Tongue (tissue), 2 donors: Measurements from ENCODE around the gene PPP2R3B. TPM values are rescaled to one million over a fixed set of nuclear protein-coding genes. Genes with fewer than 3 reads are reported as not detected.
"Not testable (repeated sequence)": the region's sequence is repeated elsewhere in the genome, so short reads cannot be mapped to it uniquely, and the experiment has no call there.

Experiments
- DNase-seq: peaks from one replicate; pipeline ENCODE4 v3.0.0-alpha.2; 2015
- total RNA-seq: library from RNA; depleted of rRNA; stranded (reverse); fragments of >200 nt; gene quantifications from one replicate; pipeline ENCODE4 v1.2.3, GENCODE V29; 2014

PPP2R3B gene
- total RNA-seq, 1 donor from 2014 or later, result 101 TPM

DNA sequence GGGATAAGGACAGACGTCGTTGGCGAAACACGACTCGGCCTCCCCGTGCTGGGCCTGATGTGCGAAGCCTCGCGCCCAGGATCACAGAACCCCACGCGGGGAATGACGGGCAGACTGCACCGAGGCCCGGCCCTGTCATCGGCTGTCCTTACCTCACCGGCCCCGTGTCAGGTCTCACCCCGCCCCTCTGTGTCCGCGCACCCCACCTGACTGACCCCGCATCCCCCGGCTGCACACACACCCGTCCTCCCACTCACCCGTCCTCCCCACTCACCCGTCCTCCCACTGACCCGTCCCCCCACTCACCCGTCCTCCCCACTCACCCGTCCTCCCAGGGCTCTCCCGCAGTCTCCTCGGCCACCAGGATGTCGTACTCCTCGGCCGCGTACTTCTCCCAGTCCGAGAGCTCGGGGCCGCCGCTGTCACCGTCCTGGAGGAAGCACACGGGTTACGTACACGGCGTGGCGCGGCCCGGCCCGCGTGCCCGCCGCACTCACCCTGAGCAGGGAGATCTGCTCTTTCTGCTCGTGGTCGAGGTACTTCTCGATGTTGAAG, 48.3 kb downstream of the PPP2R3B start:
- no peak for DNase-seq

DNA sequence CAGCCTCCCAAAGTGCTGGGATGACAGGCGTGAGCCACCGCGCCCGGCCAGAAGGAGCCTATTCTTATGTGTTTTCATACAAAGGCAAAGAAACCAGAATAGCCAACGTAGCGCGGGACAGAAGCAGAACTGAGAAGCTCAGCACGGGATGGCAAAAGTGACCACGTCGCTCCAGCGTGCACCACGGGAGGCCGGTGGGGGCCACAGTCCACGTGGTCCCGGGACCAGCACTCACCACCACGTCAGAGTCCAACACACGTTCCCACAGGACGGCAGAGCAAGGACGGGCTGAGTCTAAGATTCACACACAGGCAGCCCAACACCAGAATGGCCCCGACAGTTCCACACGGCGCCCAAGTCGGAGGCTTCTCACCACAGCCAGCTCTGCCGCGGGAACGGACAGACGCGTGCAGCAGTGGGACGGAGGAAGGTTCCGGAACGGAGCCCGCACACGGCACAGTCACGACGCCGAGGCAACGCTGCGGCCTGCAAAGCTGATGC, 49.3 kb downstream of the PPP2R3B start:
- no peak for DNase-seq

DNA sequence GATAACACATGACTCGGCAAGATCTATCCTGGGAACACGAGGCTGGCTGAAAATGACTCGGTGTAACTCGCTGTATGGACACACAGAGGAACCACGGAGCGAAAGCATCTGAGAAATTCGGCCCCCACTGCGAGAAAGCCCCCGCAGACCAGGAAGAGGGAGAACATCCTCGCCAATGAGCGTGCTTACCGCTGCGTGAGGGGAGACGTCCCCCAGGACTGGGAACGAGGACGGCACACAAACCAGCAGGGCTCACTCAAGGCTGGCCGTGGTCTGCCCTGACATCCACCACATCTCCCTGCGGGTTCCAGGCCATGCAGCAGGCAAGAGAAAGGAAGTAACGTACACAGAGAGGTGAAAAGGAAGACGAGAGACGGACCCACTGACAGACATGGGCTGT, 50.5 kb downstream of the PPP2R3B start:
- DNase-seq, result no peak

DNA sequence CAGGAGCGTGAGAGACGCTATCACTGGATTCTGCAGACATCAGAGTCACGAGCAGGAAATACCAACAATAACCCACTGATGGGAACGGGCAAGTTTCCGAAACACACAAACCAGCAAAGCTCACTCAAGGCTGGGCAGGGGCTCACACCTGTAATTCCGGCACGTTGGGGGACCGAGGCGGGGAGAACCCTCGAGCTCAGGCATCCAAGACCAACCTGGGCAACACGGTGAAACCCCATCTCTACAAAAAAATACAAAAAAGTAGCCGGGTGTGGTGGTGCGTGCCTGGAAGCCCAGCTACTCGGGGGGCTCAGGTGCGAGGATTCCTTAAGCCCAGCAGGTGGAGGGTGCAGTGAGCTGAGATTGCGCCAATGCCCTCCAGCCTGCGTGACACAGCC, 51.0 kb downstream of the PPP2R3B start:
- DNase-seq, result no peak

DNA sequence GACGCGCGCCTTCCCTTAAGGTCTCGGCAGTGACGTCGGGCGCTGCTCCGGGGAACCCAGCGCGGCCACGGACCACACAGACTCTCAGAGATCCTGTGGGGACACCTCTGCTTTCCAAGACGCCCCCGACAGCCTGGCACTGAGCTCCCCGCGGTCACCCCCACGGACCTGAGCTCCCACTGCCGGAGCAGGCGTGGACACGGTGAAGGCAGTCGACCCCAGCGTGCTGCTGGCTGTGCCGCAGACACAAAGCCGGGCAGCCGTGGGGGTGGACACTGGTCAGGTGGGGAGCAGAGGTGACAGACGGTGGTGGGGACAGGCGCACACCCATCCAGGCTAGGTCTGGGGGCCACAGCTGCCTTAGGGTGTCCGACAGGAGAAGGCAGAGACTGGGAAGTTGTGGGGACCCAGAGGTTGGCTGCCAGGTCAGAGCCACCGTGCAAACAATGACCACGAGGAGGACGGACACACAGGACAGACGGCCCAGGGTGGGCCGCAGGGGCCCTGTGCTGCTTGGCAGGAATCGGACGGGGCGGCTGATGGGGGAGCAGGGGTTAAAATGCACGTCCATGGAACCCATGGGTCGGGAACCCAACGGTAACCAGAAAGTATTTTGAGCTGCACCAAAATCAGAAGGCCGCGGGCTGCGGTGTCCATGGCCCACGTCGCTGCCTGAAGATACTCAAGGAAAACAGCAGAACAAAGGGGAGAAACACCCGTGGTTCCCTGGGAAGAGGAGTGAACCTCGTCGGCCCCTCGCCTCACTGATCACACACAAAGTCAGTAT, 51.5 kb downstream of the PPP2R3B start:
- DNase-seq, result no peak

DNA sequence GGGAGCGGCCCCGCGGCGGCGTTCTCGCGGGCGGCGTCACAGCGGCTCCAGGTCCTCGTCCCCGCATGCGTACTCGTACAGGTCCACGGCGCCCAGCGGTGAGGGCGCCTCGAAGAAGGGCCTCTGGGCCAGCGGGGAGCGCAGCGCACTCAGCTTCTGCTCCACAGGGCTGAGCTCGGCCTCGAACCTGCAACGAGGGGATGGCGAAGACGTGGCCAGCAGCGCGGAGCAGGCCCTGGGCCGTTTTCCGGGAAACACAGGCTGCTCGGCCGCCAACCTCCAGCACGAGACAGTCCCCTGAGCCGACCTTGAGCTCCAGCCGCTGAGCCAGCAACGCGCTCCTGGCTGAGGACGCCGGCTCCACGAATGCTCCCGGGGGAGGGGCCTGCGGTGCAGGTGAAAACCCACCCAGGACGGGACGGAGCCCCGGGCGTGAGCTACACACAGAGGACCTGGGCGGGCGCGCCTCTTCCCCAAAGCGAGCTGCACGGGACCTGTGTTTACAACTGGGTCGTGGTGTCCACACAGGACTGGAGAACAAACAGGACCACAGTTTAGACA, 52.3 kb downstream of the PPP2R3B start:
- DNase-seq, result no peak

DNA sequence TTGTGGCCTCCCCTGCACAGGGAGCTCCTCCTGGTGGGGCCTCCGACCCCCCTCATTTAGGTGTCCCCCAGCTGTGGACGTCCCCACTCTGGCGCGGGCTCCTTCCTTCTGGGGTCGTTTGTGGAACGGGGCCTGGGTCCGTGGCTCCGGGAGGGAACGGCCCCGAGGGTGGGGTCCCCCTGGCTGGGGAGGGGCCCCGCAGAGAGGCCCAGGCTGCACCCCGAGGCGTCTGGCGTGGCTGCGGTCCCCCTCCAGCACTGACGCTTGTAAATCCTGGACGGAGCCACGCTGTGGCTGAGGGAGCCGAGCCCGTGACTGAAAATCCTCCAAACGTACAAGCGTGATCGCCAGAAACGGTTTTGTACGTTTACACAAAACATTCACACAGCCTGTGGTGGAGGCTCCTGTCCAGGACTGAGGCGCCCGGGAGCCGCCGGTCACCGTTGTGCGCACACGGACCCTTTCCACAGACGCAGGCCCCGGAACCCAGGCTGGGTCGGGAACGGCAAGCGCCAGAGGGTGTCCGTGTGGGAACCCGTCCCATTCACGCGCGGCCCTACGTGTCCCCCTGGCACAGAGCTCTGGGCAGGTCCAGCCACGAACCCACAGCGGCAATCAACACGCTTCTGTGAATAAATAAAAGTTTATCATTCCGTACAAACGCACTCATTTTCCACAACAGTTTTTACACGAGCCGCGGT, 52.9 kb downstream of the PPP2R3B start:
- no peak for DNase-seq

DNA sequence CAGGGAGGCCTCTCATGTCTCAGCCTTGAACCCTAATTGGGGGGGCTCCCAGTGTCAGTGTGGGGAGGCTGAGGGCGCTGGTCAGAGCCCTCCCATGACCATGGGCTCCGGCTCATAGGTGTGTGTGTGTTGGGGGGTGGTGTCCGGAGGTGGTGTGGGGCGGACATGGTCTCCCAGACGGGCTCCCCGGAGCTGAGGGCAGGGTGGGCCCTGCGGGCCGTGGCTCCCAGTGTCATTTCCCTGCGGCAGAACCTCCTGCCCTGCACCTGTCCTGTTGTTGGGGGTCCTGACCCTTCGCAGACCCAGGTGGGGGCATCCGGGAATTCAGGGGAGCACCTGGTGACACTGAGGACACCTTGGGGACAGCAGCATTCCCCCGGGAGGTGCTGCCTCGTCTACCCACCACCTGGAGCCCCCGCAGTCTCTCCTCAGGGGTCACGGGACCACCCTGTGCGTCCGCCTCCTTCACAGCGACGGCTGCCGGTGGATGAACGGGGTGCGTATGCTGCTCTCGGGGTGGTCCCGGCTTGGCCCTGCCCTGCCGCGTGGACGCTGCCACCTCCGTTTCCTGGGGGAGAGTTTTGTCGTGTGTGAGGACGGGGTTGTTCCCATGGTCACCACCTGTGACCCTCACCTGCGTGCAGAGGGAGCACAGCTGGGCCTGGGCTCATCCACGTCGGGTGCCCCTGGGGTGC, 53.6 kb downstream of the PPP2R3B start:
- DNase-seq, result no peak

DNA sequence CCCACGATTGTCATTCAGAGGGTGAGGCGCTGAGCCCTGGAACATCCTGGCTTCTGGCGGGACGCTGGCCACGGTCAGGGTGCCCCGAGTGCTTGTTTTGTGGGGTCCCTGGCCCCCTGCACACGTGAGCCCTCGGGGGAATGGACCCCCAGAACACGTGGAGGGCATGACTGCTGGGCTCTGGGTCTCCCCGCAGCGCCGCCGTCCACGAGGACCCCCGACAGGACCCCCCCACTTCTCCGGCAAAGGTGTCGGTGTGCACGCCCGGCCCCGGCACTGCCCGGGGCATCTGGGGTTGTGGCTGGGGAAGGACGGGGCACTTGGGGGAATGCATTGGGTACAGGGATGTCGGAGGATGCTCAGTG, 54.2 kb downstream of the PPP2R3B start:
- DNase-seq, result no peak

DNA sequence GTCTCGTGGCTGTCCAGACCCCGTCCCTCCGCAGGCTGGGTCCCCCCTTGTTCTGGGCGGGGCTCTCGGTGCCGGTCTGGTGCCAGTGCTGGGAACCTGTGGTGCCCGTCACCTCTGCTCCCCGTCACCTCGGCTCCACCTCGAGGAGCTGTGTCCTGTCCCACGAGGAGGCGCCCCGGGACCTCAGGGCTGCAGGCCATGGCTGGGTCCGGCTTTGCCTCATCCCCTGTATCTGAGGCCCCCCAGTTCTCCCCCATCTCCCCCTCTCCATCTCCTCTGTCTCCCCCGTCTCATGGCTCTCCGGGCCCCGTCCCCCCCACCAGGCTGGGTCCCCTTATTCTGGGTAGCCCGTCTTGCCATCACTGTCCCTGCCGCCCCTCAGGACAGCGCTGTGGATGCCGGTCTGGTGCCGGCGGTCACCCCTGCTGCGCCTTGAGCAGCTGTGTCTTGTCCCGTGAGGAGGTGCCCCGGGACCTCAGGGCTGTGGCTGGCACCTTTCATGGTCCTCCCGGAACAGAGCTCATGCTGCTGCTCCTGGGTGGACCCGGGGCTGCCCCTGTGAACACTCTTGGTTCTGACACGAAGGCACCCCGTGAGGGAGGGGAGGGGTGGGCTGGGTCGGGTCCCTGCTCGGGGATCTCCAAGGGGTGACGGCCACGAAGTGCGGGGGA, 54.7 kb downstream of the PPP2R3B start:
- DNase-seq, result no peak

DNA sequence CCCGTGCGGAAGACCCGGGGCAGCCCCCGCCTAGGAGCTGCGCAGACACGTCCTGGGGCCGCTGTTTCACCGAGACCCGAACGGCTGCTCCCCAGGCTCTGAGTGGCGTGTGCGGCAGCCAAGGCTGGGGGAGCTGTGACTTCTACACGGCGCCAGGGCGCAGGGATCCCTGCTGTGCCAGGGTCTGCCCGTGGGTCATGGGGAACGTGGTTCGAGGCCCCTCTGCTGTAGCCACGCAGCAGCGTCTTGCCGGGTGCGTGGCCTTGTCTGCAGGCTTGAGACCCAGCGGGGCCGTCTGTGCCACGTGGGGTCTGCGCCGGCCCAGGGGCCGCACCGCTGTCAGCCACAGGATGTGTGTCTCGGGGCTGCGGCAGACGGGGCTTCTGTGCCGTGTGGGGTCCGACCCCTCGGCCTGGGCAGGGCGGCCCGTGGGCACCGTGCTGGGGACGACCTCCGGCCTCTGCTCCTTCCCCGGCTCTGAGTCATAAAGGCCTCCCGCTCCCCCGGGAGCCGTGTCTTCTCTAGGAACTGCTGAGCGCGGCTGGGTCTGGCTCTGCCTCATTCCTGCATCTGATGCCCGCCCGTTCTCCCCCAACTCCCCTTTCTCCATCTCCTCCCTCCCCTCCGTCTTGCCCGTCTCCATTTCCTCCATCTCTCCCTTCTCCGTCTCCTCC, 55.4 kb downstream of the PPP2R3B start:
- peak; percentile 38 for DNase-seq

DNA sequence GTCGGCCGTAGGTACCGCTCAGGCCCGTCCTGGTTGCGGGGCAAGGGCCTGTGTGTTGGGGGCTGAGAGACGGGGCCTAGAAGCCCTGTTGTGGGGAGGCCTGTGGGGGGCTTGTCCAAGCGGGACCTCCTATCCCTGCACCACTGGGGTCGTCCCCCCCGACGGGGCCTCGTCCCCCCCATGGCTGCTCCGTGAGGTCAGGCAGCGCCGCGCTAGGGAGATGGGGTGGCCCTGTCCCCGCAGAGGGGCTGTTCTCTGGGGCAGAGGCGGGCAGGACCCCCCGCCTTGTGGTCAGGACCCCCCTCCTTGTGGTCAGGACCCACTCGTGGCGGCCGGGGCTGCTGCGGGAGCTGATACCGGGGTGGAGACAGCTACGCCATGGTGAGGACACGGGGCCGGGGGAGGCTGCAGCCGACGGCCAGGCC, 56.0 kb downstream of the PPP2R3B start:
- no peak for DNase-seq

DNA sequence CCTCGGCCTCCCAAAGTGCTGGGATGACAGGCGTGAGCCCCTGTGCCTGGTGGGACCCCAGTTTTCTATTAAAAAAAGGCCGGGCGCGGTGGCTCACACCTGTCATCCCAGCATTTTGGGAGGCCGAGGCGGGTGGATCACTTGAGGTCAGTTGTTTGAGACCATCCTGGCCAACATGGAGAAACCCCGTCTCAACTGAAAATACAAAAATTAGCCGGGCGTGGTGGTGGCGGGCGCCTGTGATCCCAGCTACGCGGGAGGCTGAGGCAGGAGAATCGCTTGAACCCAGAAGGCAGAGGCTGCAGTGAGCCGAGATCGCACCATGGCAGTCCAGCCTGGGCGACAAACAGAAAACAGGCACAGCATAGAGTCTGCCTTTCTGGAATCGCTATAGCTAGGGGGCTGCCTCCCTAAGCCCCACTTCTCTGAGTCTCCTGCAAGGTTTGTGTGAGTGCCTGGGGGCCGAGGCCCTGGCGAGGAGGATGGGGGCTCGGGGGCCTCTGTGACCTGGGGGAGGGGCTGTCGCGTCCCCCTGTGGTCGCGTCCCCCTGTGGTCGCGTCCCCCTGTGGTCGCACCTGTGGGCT, 56.5 kb downstream of the PPP2R3B start:
- not testable (repeated sequence) for DNase-seq

DNA sequence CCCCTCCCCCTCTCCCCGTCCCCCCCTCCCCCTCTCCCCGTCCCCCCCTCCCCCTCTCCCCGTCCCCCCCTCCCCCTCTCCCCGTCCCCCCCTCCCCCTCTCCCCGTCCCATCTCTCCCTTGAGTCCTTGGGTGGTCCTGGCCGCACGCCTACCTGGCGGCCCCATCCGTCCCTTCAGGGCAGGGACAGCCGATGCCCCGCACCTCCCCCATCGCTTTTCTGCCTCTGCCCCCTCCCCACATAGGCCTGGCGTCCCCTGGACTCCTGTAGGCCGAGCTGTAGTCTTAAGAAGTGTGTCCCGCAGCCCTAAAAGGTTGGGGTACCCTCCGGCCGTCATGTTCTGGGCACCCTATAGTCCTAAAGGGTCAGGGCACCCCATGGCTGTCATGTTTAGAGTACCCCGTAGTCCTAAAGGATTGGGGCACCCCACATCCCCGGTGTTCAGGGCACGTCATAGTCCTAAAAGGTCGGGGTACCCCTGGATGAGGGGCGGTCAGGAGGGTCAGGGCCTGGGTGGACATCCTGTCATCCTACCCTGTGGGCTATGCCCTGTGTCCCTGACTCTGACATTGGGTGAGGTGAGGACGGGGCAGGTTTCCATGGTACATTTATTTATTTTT, 57.3 kb downstream of the PPP2R3B start:
- DNase-seq, result no peak

DNA sequence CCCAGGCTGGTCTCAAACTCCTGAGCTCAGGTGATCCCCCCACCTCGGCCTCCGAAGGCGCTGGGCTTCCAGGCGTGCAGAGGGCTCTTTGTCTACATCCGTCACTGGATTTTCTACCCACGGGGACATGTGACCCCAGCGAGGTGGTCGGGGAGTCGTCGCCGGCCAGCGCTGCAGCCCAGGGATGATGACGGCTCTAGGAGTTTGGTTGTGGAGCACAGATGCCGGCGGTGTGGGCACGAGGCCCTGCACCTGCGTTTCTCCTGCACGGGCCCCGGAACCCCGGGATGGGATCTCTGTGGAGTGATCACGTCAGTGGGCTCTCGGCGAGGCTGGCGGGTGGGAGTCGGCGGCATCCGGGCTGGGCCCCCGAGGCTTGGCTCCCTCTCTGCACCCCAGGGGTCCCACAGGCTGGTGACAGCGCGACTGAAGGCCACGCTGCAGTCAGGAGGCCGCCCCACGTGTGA, 59.0 kb downstream of the PPP2R3B start:
- no peak for DNase-seq

DNA sequence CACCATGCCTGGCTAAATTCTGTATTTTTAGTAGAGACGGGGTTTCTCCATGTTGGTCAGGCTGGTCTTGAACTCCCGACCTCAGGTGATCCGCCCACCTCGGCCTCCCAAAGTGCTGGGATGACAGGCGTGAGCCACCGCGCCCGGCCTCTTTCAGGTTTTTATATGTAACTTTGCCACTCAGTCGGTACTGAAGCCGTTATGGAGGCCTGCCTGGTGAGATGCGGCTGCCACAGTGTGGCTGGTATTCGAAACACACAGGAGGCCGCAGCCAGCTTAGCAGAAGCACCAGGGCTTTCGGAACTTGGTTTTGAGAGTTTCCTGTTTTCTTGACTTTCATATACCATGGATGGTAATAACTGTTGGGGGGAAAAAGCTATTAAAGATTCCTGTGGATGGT, 62.0 kb downstream of the PPP2R3B start:
- DNase-seq, result not testable (repeated sequence)

DNA sequence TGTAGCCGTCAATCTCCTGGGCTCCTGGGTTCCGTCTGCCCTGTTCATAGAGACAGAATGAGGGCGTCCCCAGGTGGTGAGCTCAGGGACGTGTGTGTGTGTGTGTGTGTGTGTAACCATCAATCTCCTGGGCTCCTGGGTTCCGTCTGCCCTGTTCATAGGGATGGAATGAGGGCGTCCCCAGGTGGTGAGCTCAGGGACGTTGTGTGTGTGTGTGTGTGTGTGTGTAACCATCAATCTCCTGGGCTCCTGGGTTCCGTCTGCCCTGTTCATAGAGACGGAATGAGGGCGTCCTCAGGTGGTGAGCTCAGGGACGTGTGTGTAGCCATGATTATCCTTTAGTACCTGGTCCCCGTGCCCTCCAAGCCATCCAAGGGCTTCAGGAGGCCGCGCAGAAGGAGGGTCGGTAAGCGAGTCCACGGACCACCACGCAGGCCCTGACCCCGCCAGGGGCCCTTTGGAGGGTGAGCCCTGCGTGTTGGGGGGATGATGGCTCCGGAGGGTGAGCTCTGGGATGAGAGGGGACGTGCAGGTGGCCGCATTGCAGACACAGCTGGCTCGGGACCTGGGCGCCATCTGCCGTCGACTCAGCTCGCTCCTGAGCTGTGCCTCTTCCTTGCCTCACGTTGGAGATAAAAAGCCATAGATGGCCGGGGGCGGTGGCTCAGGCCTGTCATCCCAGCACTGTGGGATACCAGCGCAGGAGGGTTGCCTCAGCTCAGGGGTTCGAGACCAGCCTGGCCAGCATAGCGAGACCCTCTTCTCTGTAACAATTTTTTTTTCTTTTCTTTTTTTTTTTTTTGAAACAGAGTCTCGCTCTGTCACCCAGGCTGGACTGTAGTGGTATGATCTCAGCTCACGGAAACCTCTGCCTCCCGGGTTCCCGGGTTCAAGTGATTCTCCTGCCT, 62.7 kb downstream of the PPP2R3B start:
- DNase-seq, result peak; percentile 59

DNA sequence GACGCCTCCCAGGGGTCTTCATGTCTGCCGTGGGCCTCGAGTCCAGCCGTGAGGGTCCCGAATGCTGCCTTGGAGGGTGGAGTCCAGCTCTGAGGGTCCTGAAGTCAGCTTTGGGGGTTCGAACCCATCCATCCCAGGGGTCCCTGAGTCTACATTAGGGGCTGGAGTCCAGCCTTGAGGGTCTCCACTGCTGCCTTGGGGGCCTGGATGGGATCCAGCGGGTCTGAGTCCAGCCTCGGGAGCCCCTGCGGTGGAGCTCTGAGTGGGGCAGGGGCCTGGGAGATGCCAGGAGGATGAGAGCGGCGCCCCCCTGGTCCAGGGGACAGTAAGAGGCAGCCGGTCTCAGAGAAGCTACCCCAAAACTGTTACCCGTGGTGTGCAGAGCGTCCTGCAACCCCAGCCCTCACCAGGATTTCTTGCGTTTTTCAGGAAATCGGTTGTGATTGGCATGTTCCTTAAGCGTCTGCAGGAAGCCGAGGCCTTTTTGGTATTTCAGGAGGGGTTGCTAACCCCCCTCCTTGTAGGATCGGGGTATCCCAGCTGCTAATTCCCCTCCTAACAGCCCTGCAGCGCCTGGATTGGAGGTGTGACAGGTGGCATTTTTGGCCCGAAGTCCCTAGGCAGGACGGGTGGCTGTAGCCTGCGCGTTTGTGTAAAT, 66.5 kb downstream of the PPP2R3B start:
- DNase-seq, result peak; percentile 33
